Tongue (tissue), 2 donors: Measurements from ENCODE around the gene PODXL2. TPM values are rescaled to one million over a fixed set of nuclear protein-coding genes. Genes with fewer than 3 reads are reported as not detected.
"Not testable (repeated sequence)": the region's sequence is repeated elsewhere in the genome, so short reads cannot be mapped to it uniquely, and the experiment has no call there.

Source experiments
- DNase-seq: peaks from one replicate; pipeline ENCODE4 v3.0.0-alpha.2; 2015
- total RNA-seq: library from RNA; depleted of rRNA; stranded (reverse); fragments of >200 nt; gene quantifications from one replicate; pipeline ENCODE4 v1.2.3, GENCODE V29; 2014

The PODXL2 gene
- total RNA-seq, result 9.2 TPM

GRCh38 chr3:127628788-127629466 is at the start of gene PODXL2:
PODXL2 (plus strand) TSS chr3:127629185; CDS start chr3:127629220, 35 bp downstream.
- DNase-seq, result peak; percentile 71

GRCh38 chr3:127580327-127581060 is 48.5 kb upstream of the PODXL2 start:
- no peak for DNase-seq

- DNase-seq, result no peak
These were observed 44.3 kb upstream of the PODXL2 start for GRCh38 chr3:127584734-127585133.

GRCh38 chr3:127585163-127585812 is 43.7 kb upstream of the PODXL2 start:
- no peak for DNase-seq

- no peak for DNase-seq
These were observed 43.1 kb upstream of the PODXL2 start for GRCh38 chr3:127585813-127586413.

GRCh38 chr3:127587876-127588275 is 41.1 kb upstream of the PODXL2 start:
- DNase-seq, result no peak

- DNase-seq, result no peak
These were observed 40.0 kb upstream of the PODXL2 start for GRCh38 chr3:127588806-127589577.

GRCh38 chr3:127589600-127590281 is 39.2 kb upstream of the PODXL2 start:
- DNase-seq, result peak; percentile 16

- peak; percentile 56 for DNase-seq
These were observed 38.7 kb upstream of the PODXL2 start for GRCh38 chr3:127590282-127590592.

GRCh38 chr3:127590593-127591465 is 38.2 kb upstream of the PODXL2 start, which contains the start of gene TPRA1:
TPRA1 (minus strand) TSS chr3:127590733; CDS start chr3:127580146, 10,587 bp downstream.
- peak; percentile 98 for DNase-seq

- no peak for DNase-seq
These were observed 35.8 kb upstream of the PODXL2 start for GRCh38 chr3:127593178-127593577.

- DNase-seq, result no peak
These were observed 33.7 kb upstream of the PODXL2 start for GRCh38 chr3:127595303-127595702.

- no peak for DNase-seq
These were observed 31.8 kb upstream of the PODXL2 start for GRCh38 chr3:127597020-127597771.

GRCh38 chr3:127598841-127599570 is 30.0 kb upstream of the PODXL2 start:
- peak; percentile 7 for DNase-seq

GRCh38 chr3:127600749-127601456 is 28.1 kb upstream of the PODXL2 start:
- DNase-seq, result no peak

- no peak for DNase-seq
These were observed 24.9 kb upstream of the PODXL2 start for GRCh38 chr3:127604035-127604434.

- no peak for DNase-seq
These were observed 24.3 kb upstream of the PODXL2 start for GRCh38 chr3:127604546-127605165.

GRCh38 chr3:127605547-127605946 is 23.4 kb upstream of the PODXL2 start:
- DNase-seq, result not testable (repeated sequence)
